Superior temporal gyrus (tissue), 1 donor: ENCODE data around the gene FAM151B.

Experiments
- DNase-seq: peaks from one replicate; pipeline ENCODE4 v3.0.0-alpha.2; 2016; ENCODE audit errors: extremely low spot score

The FAM151B gene

DNA sequence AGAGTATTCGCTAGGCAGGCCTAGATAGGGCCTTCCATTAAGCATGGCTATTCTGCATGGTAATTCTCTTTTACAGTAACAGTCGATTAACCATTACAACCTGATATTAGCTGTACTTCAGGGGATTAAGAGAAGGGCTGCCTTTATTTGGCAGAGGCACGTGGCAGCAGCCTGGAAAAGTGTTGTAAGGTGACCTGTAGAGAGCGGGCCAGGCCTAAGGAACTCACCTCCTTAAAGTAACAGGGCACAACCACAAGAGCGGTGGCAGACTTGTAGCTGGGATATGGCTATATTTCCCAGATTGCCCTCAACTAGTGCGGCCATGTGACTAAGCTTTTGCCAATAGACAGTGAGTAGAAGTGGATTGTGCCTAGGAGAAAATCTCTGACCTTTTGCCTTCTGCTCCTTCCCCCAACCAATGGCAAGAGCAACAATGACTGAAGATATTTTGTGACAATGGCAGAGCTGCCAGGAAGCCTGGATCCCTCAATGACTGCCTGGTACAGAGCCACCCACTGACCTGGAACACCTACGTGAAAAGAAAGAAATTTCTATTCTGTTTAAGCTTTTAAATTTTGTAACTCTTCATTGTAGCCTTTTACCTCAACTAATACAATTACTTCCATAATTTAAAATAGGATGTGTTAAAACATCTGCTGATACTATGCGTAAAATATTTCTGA is 101.1 kb downstream of the FAM151B start:
- no peak for DNase-seq

DNA sequence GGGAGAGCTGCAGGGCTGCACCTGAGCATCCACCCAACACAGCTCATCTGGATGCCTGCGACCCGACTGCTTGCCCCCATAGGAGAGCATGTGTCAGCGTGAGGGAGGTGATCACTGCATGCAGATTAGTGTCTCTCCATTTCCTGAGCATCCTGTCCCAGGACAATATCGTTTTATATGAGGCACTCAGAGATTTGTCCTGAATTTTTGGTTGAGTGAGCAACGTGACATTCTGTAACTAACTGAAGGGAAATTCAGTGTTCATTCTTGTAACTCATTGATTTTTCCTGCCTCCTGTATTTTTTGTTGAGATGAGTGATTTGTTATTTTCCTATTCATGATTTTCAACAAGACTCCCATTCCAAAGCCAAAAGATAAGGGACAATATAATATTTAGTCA is 102.9 kb downstream of the FAM151B start:
- DNase-seq, result no peak

DNA sequence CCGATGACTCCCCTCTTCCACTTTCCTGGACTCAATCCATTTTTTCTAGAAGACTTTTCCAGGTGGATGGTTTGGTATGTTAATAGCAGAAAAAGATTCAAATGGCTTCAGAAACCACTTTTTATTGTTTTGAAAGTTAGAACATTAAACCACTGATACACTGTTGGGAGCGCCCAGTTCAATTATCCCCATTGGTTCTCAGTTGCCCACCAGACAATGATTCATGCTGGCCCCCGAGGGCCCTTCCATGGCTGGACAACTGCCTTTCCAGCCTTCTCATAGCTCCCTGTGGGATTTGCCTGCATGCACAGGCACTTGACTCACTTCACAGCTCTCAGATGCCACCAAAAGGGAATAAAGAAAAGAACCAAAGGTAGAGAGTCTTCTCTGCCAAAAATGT is 103.5 kb downstream of the FAM151B start:
- no peak for DNase-seq

DNA sequence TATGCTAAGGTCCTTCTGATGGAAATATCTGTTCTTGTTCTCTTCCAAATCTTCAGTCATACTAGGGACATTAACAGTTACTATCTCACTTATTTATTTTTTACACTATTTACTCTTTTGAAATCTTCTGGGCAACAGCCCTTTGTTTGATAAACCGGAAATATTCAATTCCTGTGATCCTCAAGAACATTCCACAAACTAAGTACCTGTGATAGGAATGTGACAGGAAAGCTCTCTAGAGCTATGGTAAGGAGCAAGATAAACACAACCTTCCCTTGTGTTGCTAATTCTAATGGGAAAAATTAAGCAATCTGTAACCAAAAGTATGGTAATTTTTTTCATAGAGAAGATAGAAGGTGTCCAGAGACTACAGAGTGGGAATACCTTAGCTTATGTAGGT is 104.2 kb downstream of the FAM151B start:
- no peak for DNase-seq
